NCI-H774 (cell line): ENCODE measurements around the gene TTC28.

Source experiments
- DNase-seq: peaks from one replicate; lab custom pipeline; 2025; lab: John Stamatoyannopoulos, UW

The TTC28 gene

DNA sequence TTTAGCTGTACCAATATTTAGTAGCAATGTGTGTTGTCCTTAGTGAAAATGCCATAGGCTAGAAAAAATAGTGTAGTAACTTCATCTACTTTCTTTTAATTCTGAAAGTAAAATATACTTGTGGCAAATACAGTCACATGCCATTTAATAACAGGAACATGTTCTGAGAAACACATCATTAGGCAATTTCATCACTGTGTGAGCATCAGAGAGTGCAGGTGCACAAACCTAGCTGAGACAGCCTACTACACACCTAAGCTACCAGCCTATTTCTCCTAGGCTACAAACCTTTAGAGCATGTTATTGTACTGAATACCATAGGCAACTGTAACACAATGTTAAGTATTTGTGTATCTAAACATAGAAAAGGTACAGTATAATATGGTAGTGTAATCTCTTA lies 633.5 kb downstream of the TTC28 start:
- DNase-seq: no peak

DNA sequence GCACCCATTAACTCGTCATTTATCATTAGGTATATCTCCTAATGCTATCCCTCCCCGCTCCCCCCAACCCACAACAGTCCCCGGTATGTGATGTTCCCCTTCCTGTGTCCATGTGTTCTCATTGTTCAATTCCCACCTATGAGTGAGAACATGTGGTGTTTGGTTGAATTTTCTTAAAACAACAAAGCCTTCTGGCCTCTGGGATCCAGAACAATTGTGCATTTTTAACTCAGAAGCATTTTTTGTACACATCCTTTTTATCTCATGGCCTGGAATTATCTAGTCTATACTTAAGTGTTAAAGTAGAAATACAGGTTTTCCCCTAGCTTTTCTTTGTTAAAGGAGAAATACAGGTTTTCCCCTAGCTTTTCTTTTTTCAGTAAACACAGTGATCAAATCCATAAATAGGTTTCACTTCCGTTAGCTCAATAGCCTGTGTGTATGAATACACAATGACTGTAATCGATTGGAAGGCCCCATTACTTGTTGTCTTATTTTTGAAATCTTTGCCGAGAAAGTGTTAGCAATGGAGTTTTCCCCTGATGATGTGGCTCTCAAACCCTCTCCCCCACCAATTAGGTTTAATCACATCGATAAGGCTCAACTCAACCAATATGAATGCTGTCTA lies 635.0 kb downstream of the TTC28 start:
- no peak for DNase-seq

- DNase-seq: no peak
Observed at GRCh38 chr22:28043266-28043665, 636.4 kb downstream of the TTC28 start.

DNA sequence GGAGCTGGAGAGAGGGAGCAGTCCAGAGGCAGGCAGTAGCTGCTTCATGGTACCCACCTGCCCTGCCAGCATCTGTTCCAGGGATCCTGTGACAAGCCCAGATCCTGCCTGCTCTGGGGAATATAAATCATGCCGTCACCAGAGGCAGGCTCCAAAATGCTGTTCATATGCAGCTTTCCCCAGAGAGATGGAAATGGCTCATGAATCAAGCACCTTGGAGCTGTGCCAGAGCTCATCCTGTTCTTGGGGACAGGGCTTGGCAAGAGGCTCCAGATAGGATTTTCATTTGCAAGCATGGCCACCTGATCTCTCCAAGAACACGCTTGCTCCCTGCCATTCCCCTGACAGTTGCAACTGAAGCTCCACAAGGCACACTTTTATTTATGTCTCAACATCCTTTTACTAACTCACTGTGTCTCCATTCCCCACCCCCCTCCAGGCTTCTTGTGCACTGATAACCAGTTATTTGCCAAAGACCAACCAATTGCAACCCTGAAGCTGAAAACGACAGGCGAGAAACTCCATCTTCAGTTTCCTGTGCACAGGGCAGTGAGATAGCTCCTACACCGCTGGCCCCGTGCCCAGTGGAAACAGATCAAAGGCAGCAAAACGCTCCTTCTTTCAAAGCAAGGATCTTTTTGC lies 644.8 kb downstream of the TTC28 start:
- DNase-seq: no peak

- no peak for DNase-seq
Observed at GRCh38 chr22:28034145-28034759, 645.4 kb downstream of the TTC28 start.

DNA sequence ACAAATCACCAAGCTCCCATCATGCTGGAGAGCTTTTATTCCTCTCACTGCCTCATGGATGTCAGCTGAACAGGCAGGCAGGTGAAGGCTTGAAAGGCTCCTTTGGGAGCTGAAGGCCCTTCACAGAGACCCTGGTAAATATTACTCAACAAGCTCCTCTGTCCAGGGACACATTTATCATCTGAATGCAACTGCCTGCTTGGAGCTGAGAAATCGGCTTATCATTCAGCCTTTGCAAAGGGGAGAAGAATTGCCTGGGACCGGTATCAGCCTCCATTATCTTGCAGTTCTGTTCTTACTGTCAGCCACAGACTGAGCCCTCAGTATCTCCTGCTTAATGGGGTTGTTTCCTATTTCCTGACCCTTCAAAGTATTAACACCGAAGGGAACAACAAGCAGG lies 646.8 kb downstream of the TTC28 start:
- DNase-seq: no peak

- no peak for DNase-seq
Observed at GRCh38 chr22:28031383-28031922, 648.2 kb downstream of the TTC28 start.

DNA sequence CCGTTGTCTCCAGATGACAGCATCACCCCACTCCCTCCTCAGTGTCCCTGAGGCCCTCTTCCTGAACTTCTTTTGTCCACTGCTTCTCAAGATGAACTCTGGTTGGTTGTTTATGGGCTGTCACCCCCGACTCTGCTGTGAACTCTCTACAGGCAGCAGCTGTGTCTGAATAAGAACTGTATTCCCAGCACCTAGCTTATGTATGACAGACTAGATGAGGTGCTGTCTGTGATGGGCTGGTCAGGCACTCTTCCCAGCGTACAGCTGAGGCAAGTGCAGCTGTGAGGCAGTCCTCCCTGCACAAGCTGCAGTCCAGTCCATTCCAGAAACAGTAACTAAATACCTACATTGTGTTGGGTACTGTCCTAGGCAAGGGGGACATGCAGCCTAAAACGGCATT lies 649.2 kb downstream of the TTC28 start:
- DNase-seq: no peak

- DNase-seq: no peak
Observed at GRCh38 chr22:28029956-28030355, 649.7 kb downstream of the TTC28 start.

- peak; percentile 85 for DNase-seq
Observed at GRCh38 chr22:28029201-28029948, 650.3 kb downstream of the TTC28 start.

DNA sequence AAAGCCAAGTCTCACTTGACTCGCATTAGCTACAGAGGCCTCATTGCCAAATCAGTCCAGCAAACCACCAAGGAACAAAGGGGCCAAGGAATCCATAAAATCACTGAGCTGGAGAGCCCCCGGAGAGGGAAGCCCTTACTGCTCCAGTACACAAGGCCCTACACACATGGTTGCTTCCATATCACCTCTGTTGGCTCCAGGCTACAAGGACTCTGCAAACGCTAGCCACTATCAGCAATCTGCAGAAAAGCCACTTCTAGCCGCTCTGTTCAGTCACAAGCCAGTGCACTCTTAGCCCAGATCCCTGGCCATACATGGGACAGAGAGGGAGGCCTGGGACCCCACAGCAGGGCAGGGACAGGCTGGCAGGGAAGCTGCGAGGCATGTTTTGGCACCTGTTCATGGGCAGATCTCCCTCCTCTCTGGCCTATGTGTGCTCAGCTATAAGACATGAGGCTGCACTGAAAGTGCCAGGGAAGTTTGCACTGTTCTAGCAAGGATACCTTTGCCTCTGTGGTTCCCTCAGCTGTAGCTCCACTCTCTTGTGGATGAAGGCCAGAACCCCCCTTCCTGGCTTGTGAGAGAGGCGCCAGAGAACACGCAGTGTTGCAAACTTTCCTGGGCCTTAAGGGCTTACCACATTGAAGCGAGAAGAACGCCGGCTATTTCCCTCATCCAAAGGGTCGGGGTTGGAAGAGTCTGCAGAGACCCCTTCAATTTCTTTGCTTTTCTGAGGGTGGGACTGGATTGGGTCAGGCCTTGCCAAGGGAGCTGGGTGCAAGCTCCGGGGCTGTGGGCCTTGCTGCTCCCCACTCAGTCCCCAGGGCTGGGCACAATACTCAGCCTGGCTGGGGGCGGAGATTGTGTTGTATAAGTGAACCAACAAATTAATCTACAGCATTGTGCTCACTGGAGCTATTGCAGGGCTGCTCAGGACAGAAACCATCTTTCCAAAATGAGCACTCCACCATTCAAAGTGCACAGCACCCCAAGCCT lies 651.9 kb downstream of the TTC28 start:
- no peak for DNase-seq

- no peak for DNase-seq
Observed at GRCh38 chr22:28025866-28026575, 653.6 kb downstream of the TTC28 start.

DNA sequence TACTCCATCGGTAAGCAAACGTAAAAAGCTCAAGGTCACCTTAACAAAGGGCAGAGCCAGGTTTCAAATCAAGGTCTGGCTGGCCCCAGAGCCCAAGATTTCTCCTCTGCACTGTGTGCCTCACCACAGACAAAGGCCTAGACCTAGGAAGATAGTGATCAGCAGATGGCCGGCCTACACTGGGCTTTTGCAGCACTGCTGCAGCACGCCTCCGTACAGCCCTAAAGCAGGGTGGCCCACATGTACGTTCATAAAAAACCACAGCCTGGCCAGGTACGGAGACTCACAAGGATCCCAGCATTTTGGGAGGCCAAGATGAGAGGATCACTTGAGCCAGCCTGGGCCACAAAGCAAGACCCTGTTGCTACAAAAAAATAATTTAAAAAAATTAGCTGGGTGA lies 654.3 kb downstream of the TTC28 start:
- DNase-seq: no peak

DNA sequence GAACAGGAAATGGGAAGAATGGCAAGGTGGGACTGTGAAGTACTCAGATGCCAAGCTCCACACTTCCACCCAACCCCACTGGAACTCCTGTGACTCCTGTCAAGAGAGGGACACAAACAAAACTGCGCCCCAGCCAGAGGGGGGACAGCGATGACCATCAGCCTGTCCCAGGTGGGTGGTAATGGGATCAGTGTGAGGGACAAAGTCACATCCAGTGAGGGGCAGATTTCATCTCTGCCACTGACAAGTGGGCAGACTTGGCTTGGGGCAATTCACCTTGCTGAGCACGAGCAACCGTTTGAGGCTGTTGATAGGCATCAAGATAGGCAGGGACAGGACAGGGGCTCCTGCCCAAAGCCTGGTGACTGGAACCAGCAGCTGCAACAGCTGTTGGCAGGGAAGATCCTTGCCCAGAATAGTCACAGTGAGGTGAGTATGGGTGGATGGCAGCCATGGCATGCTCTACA lies 655.2 kb downstream of the TTC28 start:
- no peak for DNase-seq

- DNase-seq: no peak
Observed at GRCh38 chr22:28023774-28024173, 655.9 kb downstream of the TTC28 start.

- DNase-seq: no peak
Observed at GRCh38 chr22:28023036-28023435, 656.6 kb downstream of the TTC28 start.

GRCh38 chr22:28021998-28022660 lies 657.5 kb downstream of the TTC28 start:
- DNase-seq: no peak

GRCh38 chr22:28021116-28021997 lies 658.3 kb downstream of the TTC28 start:
- DNase-seq: no peak
